GM19240 (cell line): ENCODE data around the gene DNASE1L1.

ENCODE experiments used
- DNase-seq: peaks from one replicate; pipeline ENCODE4 v3.0.0; 2011; ENCODE audit warnings: low spot score; ENCODE audit not compliant: insufficient read length

Gene DNASE1L1

DNA sequence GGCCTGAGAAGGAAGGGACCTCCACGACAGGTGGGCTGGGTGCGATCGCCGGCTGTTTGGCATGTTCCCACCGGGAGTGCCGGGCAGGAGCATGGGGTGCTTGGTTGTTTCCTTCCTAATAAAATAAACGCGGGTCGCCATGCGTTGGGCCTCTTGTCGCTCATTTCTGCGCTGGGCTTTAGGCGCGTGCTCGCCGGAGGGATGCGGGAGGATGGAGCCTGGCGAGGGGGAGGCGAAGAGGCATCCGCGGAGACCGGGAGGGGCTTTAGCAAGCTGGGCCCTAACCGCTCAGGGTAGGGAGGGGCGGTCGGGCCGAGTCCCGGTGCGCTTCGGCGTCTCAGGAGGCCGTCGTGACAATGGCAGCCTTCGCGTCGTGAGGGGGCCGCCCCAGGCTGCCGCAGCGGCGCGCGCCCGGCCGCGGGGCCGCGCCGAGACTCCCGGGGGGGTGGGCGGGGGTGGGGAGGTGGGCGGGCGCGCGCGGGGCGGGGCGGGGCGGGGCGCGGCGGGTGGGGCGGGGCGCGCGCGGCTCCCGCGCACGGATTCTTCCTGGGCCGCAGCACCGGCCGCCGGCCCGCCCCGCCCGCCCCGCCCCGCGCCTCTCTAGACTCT is 27.4 kb upstream of the DNASE1L1 start:
- DNase-seq: peak; percentile 65

DNA sequence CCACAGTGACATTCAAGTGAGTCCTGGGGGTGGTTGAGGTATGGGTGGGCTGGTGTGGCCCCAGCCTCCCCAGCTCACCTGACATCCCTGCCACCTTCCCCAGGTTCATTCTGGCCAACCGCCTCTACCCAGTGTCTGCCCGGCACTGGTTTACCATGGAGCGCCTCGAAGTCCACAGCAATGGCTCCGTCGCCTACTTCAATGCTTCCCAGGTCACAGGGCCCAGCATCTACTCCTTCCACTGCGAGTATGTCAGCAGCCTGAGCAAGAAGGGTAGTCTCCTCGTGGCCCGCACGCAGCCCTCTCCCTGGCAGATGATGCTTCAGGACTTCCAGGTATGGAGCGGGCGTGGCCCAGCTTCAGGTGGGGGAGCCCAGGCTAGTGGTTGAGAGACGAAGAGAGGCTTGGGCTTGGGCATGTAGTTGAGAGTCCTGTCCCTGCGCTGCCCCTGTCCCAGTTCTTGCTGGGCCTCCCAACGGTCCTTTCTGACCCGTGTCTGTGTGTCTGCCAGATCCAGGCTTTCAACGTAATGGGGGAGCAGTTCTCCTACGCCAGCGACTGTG is 26.2 kb upstream of the DNASE1L1 start:
- no peak for DNase-seq

DNA sequence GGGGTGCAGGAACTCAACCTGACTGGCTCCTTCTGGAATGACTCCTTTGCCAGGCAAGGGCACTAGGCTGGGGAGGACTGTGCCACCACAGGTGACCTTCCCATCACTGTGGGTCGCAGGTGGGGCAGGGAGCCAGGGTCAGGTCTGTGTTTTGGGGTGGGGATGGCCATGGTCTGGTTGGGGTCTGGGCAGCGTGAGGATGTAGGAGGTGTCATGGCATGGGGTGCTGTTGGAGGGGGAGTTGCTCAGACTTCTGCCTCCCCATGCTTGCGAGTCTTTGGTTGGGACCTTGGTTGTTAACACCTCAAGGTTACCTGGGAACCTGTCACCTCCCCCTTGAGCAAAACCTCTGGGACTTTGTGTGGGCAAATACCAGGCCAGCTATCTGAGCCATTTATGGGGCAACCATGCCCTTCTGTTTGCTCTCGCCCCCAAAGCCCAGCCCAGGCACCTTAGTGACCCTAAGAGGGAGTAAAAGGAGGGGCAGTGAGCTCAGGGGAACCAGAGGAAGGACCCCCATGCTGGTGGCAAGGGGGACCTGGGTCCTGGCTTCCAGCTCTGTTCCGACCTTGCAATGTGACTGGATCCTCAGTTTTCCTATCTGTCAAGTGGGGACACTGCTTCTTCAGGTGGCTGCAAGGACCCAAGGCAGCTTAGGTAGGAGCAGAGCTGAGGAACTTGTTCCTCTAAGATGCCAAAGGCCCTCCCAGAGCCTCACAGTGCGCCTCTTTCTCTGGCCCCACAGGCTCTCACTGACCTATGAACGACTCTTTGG is 25.5 kb upstream of the DNASE1L1 start:
- no peak for DNase-seq

DNA sequence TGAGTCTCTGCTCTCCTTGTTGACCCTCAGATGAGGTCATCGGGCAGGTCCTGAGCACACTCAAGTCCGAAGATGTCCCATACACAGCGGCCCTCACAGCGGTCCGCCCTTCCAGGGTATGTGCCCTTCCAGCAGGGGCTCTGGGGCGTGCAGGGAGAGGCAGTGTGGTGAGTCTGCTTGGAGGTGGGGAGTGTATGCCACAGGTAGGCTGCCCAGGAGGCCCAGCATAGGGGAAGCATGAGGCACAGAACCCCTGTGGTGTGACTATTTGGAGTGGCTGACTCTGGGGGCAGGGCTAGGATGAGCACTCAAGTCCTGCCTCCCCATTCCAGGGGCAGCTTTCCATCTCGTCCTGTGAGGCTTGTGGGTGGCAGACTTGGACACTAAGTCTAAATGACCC is 24.6 kb upstream of the DNASE1L1 start:
- no peak for DNase-seq

DNA sequence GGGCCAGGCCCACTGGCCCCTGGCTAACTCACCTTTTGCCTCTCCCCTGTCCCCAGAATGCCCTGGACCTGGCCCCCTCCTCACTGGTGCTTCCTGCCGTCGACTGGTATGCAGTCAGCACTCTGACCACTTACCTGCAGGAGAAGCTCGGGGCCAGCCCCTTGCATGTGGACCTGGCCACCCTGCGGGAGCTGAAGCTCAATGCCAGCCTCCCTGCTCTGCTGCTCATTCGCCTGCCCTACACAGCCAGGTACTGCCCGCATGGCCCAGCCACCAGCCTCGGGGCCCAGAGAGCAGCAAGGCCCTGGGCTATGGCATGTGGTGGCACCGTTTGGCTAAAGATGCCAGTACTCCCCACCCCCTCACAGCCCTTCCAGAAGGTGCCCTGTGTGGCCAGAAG is 23.2 kb upstream of the DNASE1L1 start:
- DNase-seq: no peak

DNA sequence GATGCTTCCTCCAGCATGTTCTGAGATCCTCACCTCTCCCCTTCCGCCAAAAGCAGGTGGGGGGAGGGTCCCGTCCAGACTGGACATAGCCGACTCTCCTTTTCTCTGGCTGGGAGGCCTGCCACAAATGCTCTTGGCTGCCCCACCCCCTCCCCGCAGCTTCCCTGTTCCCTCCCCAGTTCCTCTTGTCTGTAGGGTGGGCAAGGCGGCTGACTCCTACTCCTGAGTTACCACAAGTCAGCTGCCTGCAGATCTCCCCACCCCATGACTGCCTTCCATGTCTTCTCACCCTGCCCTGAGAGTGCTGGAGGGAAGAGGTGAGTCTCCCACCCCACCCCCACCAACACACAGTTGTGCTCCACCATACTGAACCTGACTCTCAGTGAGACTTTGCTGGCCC is 22.3 kb upstream of the DNASE1L1 start:
- no peak for DNase-seq

DNA sequence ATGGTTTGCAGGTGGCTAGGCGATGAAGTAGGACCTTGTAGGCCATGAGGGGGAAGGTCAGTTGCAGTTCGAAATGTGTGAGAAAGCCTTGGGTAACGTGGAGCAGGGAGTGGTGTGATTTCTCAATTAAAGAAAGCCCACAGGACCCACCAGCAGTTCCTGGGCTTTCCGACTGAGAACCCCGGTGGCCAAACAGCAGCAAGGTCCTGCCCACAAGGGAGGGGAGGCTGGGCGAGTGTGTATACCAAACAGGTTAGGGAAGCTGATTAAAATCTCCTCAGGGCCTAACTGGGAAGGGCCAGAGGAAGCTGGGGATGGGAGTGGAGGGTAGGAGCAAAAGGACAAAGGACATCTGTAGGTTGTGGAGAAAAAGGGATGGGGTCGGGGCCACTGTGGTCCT is 21.9 kb upstream of the DNASE1L1 start:
- DNase-seq: no peak

DNA sequence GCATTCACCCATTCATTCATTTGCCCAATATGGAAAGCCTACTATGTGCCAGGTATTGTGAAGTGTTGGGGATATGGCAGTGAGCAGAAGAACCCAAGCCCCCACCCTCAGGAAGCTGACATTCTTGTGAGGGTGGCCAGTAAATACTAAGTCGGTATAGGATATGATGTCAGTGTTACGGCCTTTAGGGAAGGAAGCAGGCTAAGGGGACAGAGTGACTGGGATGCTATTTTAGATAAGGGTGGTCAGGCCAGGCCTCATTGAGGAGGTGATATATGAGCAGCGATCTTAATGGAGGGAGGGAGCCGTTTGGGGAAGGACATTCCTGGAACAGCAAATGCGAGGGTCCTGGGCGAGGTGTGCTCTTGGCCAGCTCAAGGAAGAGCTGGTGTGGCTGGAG is 21.4 kb upstream of the DNASE1L1 start:
- no peak for DNase-seq

DNA sequence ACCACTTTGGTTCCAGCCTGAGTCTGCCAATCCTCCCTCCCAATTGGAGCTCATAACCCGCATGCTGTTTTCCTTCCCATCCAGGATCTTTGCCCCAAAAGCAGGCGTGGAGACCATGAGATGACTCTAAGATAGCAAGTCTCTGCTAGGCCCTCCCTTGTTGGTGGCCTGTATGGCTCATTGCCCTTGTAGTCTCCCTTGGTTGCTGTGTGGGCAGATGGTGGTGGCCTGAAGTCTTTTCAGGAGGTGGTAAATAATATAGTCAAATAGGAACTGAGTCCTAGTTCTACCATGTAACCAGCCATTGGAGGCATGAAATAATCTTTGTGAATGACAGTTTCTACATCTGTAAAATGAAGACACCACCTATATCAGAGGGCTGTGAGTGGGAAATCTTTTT is 20.7 kb upstream of the DNASE1L1 start:
- DNase-seq: no peak

DNA sequence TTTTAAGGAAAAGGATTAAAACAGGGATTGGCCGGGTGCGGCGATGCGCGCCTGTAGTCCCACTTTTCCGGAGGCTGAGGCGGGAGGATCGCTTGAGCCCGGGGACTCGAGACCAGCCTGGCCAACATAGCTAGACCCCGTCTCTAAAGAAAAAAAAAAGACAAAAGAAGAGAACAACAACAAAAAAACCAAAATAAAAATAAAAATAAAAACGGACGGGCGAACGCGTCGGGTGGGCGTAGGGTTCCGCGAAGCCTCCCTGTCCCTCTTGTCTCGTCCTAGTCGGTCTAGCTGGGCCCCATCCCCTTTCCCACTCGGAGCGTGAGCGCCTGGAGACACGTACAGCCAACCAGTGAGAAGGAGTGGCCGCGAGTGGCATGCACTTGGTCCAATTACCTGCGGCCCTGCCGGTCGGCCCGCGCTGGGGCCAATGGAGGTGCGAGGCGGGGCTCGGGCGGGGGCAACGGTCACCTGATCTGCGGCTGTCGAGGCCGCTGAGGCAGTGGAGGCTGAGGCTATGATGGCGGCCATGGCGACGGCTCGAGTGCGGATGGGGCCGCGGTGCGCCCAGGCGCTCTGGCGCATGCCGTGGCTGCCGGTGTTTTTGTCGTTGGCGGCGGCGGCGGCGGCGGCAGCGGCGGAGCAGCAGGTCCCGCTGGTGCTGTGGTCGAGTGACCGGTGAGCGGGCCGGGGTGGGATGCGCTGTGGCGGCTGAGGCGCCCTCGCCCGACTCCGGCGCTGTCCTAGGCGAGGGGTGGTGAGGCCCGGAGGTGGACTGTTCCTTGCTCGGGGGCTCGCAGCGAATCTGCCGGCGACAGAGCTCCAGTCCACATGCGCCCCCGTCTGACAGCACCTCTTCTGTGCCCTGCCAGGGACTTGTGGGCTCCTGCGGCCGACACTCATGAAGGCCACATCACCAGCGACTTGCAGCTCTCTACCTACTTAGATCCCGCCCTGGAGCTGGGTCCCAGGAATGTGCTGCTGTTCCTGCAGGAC is 19.4 kb upstream of the DNASE1L1 start, which contains the start of gene ATP6AP1:
Gene ATP6AP1, plus strand, starts transcription at position 502 of the 996 bp plus-strand sequence. Its CDS starts 16 bp downstream, at position 518.
- peak; percentile 80 for DNase-seq

DNA sequence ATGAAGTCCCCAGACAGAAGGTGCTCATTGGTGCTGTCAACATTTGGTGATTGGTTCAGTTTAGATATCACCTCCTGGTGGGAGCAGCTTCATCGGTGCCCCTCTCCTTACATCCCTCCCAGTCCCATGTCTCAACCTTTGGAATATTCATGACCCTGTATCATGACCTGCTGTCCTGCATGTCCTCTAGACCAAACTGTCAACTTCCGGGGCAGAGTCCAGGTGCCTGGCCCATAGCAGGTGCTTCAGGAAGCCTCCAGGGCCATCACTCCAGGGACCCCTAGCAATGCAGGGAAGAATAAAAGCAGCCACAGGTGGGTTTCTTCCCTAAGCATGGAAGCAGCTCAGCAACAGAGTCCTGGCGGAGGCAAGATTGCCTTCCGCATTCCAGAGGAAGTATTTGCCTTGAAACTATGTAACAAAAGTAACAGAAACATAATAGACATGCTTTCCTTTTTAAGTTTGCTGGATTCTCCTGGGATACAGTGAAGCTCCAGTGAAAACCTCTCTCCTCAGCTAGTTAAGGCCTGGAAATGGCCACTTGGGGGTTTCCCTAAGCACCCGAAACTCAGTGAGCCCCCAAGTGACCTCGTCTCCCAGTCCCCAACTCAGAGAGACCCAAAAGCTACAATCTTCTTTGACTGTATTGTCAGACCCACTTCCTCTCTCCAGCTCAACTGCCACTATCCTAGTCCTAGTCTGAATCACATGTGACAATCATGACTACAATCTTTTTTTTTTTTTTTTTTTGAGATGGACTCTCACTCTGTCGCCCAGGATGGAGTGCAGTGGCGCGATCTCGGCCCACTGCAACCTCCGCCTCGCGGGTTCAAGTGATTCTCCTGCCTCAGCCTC is 18.1 kb upstream of the DNASE1L1 start:
- DNase-seq: no peak

DNA sequence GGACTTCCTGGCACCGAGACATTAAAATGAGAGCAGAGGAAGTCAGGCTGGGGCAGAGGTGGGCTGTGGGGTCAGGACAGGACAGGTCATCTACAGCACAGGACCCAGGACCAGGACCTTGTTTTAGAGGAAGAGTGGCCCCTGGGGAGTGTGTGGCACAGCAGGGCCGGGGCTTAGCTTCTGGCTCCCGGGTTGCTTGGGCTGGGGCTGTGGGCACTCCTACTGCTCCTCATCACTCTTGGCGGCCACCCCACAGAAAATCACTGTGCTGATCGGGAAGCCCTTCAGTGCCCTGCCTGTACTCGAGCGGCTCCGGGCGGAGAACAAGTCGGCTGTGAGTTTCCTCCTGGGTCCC is 11.3 kb upstream of the DNASE1L1 start:
- DNase-seq: no peak

DNA sequence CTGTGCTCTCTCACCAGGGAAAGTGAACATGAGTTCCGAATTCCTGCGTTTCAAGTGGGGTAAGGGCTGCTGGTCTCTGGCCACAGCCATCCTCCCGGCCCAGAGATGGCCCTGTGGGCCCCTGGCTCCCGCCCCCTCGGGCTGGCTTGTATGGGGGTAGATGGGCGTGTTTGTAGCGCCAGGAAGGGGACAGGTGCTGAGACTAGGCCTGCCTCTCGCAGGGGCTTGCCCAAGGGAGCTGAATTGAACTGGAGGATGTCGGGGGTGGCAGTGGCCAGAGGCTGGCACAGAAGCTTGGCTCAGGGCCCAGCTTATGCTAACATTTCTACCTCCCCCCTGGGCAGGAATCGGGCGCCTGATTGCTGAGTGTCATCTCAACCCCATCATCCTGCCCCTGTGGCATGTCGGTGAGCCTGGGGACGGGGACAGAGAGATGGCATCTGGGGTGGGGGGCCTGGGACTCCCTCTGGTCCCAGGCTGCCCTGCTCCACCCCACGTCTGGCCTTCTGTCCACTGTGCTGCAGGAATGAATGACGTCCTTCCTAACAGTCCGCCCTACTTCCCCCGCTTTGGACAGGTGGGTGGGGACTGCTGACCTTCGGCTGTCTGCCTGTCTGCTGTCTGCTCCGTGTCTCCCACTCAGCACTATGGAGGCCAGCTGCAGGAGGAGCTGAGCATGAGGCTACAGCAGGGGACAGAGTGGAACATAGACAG is 10.8 kb upstream of the DNASE1L1 start:
- DNase-seq: no peak

DNA sequence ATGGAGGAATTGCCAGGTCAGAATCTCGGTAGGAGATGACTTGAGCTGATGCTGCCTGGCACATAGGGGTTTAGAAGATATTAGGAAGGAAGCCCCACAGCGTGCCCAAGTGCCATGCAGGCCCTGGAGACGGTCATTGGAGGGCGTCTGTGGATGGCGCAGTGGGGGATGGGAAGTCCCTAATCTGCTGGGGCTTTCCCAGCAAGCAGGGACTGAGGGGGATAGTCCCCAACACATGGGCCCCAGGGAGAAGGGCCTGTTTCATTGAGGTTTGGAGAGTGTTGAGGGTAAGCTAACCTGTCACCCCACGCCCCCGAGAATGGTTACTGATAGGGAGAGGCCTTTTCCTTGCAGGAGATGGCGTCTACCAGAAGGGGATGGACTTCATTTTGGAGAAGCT is 10.1 kb upstream of the DNASE1L1 start:
- DNase-seq: no peak

DNA sequence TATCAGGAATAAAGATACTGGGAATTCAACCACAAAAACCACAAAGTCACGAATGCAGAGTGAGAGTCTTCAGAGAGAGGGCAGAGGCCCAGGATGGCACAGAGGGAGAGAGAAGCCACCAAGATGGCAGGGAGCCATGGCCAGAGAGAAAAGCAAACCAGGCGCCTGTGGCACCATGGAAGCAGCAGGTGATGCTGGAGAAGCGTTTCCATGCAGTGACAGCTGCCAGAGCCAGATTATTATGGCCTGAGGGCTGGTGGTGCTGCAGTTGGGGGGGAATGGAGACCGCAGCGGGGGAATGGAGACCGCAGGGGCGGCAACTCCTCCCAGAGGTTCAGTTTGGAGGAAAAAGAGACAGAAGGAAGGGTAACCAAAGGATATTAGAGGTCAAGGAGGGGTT is 8.1 kb upstream of the DNASE1L1 start:
- DNase-seq: no peak

DNA sequence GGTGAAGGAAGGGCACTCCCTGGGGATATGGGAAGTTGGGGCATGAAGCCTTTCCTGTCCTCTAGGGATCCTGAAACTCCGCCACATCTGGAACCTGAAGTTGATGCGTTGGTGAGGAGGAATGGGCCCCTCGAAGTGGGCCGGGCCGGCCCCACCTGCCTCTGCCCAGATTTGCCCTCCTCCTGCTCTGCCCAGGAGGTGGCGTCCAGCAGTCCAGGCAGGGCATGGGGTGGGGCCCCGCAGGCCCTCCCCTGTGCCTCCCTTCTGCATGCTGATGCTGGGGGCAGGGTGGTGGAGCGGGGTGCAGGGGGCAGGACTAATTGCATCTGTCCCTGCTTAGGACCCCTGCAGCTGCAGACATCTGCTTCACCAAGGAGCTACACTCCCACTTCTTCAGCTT is 4.1 kb upstream of the DNASE1L1 start:
- DNase-seq: no peak

DNA sequence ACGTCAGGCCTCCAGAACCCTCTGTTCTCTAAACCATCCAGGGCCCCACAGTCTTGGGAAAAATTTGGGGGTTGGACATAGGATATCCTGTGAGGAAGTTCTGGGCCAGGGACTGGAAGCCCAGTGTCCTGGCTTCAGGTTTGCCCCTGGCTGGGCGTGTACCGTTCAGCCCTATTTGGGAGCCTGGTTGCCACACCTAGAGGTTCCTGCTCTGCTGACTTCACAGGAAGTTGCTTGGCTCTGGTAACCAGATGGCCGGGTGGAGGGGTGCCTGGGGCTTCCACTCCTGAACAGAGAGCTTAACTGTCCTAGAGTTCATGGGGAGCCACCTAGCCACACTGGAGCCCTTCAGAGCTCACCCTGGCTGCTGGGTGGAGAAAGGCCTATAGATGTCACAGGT is 3.4 kb upstream of the DNASE1L1 start:
- DNase-seq: no peak

DNA sequence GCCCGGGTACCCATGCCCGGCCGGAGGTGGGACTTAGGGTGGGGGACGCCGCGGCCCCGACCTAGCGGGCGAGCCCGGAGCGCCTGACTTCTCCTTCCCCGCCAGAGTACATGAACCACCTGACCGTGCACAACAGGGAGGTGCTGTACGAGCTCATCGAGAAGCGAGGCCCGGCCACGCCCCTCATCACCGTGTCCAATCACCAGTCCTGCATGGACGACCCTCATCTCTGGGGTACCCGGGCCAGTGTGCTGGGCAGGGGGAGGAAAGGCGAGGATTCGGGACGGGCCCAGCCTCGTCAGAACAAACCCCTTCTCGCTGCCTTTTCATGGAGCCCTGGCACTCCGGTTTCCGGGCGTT is 2.9 kb upstream of the DNASE1L1 start:
- peak; percentile 33 for DNase-seq

DNA sequence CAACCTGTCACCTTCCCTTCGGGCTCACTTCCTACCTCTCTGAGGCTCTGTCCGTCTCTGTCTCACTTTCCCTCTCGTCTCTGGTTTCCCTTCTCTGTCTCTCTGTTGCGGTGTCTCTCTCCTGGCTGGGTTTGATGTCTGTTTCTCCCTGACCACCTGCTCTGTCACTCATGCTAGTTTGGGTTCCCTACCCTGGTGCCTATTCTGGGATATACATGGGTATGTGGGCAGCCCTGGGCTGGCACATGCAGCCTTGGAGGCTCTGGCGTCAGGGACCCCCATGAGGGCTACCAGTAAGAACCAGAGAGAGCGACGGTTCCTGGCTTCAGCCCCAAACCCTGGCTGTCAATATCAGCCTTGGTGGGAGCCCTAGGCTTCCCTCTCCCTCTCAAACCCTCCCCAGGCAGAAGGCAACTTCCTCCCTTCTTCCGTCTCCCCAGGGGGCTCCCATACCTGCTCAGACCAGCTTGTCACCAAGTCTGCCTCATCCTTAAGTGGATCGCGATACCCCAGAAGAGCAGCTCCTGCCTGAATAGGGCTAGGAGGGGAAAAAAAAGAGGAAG is 314 bp downstream of the DNASE1L1 start:
- DNase-seq: no peak

DNA sequence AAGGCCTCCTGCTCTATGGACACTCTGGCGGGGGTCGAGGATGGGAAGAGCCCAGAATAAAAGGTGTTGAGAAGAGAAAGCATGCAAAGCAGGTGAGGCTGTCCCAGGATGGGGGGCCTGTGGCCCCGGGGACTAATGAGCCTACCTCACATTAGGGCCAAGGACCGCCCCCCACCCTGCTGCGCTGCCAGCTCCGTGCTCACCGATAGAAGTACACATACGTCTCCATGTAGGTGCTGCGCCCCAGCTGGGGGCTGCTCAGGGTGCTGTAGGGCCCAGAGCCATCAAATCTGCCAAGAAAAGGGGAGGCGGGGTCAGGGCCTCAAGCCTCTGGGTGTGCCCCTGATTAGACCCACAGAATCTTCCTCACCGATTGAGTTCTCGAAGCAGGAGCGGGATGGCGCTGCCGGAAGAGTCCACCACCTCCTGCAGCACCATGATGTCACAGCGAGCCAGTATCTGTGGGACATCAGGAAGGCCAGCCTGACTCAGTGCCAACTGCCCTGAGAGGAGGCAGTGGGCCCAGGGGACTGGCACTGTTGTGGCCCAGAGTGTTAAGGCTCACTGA is 4.3 kb downstream of the DNASE1L1 start:
- DNase-seq: no peak
